HG03342 (cell line): ENCODE measurements around the gene COL4A1.

ENCODE experiments used
- ATAC-seq: cut with Tn5 transposase; IDR thresholded peaks from one replicate; pipeline ENCODE4 v1.9.1; 2021; ENCODE audit warnings: mild to moderate bottlenecking, moderate library complexity; ENCODE audit not compliant: unreplicated experiment

COL4A1 gene

DNA sequence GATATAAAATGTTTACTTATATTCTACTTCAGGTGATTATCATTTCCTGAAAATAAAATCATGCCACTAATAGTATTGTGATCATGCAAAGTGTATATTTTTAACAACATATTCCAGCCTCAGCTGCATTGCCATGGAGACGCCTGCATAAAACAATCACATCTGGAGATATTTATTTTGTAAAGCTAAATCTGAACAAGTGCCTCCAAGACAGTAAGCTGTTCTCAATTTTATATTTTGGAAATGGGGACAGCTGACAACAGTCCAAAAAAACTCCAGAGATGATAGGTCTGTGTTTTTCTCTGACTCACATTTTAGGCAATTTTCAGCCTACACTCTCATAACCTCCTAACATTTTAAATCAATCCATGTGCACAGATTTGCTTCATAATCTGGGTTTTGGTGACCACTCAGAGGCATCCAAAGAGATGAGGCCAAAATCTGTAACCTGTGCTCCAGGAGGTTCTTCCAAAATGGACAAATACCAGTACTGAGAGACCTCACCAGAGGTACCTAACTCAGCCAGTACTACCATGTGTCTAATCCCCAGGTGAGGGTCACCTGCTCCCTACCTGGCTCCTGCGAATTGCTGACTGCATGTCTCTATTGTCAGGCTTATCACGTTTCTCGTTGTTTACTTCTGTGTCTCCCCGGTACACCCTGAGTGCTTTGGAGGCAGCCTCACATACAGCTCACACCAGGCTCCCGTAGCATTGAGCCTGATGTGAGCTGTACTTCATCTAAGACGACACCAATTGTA lies 62.7 kb downstream of the COL4A1 start:
- ATAC-seq = no peak

DNA sequence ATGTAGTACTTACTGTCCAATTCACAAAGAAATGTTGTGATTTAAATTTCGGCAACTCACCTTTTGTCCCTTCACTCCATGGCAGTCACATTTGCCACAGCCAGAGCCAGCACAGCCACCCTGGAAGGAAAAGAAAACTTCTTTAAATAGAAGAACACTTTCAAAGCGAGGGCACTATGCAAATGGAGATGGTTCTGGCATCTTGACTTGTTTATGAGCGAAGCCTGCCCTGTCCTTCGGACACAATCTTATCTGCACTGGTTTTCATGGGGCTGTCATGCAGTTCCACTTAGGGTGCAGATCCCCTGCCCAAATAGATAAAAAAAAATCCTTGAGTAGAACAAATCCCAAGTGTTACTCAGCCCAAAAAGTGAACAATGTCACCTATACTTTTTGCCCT lies 64.3 kb downstream of the COL4A1 start:
- ATAC-seq = no peak

DNA sequence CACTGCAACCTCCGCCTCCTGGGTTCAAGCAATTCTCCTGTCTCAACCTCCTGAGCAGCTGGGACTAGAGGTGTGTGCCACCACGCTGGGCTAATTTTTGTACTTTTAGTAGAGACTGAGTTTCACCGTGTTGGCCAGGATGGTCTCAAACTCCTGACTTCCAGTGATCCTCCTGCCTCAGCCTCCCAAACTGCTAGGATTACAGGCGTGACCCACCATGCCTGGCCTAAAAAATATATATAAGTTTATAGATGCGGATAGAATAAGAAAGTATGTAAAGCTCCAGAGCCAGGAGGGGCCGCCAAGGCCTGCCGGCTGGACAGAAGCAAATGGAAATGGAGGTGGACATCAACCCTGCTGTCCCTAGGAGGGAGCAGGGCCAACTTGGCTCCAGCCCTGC lies 66.0 kb downstream of the COL4A1 start:
- ATAC-seq = no peak

DNA sequence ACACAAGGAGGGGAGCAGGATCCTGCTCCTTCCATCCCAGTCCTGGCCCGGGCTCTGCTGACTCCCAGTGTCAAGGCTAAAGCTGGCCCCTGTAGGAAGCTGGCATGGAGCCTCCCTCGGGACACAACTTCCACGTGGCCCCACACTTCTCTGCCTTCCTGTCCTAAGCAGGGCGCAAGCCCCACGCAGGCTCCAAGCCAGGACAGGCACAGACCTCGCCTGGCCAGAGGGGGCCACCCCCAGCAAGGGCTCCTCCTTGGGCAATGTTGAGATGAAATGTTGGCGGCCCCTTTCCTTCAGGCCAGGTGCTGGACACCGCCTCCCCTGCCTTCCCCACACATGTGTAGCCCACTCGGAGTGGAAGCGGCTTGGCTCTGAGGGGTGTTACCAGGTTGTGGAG lies 66.6 kb downstream of the COL4A1 start:
- ATAC-seq = no peak

DNA sequence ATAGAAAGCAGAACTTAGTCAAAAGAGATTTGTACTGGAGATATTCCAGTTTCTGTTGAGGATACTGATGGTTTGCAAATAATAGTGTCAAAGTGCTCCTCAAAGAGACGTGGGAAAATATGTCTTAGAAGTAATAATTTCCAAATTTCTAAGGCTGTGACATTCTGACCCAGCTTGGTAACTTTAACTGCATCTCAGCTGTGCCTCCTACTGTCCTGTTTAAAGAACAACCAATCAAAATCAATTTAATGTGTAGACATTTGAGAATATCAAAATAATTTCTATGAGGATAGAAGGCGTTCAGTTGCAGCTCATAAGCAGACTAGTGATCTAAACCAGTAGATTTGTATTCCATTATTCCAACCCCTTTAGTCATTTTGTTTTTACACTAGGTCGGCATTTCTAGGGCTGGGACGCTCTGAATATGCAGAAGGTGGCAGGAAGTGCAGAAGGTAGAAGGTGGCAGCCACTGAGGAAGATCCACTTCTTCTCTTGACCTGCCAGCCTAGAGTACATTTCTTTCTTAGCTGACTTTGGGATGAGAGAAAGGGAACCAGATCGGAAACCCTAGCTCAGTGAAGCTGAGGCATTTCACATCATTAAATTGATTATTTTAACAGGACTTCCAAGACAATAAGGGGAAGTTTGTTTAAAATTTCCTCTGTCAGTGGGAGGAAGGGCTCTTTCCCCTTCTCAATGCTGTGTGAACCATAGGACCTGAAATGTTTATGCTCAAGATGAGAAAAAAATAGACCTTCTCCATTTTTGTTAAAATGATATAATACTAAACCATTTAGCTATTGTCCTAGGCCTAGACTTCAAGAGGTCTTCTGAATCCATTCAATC lies 67.5 kb downstream of the COL4A1 start:
- no peak for ATAC-seq

DNA sequence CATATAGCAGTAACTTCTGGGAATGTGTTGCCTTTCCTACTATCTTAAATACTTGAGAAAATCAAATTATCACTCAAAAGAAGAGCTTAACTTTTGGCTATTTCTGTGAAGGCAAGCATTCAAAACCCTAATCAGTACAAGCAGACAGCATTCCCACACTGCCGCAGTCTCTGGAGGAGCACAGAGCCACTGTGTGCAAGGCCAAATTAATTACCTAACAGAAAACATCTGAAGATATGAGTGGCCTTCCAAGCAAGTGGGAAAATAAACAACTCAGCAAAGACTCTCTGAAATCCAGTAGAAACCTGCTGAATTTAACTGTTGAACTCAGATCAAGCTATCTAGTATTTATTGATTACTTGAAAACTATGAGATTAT lies 68.2 kb downstream of the COL4A1 start:
- no peak for ATAC-seq

DNA sequence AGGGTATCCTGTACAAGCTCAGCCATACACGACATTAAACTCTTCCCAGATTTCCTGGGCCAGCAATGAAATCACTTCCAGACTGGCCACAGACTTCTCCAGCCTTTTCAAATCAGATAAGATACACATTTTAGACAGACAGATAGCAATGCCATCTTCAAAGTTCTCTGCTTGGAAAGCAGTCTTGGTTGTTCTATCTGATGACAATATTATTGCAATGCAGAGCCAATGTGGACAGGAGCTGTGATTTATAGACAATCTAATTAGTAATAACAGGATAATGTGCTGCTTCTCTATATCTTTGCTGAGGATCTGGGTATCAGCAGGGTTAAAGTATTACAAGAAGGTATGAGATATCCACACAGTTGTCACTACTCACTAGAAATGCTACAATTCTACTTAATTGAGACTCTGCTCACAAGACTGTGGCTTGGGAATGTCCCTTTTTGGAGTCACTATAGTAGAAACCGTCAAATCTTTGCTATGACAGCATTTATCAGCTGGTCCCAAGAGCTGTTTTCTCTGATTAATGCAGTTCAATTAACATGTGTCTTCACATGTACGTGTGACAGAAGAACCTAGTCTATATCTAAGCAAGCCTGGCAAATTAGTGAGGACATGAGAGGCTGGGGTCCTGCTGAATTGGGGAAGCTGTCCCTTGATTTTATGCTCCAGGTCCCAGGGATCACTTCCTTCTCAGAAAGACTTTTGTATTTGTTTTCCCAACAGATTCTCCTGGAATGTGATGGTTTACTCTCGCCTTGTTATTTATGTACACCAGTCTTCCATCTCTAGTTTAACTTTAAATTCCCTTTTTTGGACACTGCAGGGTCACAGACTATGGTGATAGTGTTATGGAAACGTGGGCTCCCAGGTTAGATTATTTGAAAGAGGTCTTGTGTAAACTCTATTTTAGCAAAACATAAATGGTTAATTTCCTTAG lies 68.8 kb downstream of the COL4A1 start:
- ATAC-seq = no peak

DNA sequence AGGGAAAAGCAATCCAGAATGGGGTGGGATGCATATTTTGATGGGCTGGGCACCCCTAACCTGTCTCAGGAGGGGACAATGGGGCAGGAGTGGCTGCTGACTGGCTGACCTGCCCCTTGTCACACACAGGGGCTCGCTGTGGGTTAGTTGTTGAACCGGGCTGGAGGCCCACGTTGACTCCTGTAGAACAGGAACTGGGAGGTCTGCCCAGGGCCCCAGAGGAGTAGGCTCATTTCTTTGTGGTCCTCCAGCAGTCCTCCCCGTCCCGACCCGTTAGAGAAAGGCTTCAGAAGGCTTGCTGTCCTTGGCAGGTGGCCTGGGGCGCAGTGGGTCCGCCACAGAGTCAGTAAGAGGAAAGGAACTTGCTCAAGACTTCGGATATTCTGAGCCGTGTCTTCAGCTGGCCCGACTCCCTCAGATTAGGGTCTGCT lies 70.1 kb downstream of the COL4A1 start:
- ATAC-seq = no peak

DNA sequence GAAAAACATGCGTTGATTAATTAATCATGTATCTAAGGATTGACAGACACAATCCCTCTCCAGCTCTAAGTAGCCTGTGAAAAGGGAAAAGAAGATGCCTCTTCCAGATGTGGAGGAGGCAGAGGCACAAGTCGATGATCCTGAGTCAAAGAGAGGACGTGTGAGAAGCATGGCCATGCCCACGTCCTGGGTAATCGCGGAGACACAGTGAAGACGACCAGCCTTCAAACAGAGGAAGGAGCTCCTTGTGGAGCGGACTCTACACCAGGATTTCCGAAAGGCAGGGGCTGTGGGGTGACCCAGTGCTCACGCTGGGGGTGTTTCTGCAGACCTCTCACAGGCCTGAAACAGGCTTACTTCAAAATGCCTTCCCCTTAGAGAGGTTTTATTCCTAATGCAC lies 70.5 kb downstream of the COL4A1 start:
- ATAC-seq = no peak

DNA sequence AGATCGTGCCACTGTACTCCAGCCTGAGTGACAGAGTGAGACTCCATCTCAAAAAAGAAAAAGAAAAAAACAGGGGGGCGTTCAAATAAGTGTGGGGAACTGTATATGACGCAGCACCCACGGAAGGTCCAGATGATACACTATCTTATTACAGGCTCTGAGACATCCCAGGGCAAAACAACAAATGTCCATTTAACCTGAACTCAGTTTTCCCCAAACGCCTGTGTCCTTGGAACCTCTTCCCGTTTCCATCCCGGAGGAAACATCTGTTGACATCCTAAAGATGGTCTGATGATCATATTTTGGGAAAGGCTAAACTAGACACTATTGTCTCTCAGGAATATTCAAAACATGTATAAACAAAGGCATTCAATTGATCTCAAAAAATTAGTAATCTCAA lies 72.4 kb downstream of the COL4A1 start:
- no peak for ATAC-seq

DNA sequence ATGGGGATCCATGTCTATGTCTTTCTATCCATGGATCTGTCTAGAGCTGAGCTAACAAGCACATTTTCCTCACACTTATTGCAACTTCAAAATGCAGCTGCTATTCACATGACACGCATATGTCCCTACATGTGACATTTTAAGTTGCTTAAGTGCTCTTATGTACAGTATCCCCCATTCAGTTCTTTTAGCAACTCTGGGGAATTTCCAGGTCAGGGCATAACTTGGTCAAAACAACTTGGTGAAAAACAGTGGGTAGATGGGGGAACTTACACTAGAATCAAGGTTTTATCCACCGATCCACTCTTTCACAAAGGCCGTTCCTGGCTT lies 73.0 kb downstream of the COL4A1 start:
- ATAC-seq = no peak

DNA sequence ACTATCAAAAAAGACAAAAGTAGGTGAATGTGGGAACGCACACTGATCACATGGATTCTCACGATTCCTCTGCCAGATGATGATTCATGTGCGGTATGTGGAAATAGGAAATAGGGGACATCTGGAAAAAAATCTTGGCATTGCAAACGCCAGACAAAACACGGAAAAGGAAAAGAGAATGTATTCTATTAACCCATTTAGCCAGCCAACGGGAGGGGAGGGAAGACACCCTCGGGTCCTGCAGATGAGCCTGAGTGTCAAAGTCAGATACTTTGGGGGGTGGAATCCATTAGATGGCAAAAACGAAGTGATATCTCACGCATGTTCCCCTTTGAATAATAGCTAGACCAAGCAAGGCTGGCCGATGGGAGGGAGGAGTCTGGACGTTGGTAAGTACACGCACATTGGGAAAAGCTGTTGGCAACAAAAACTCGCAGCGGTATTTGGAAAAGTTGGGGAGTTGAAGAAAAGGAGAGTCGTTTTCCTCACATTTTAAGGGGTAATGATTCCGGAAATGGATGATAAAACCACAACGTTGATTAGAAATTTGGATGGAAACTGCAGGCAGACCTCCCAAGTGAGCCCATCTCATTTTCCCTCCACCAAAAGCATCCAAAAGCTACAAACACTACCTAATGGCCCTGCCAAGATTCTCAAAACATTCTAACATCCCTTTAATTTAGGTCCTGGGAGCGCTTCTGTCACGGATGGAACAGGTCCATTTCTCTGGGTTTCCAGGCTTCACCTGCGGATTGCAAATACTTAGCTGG lies 73.6 kb downstream of the COL4A1 start:
- ATAC-seq = no peak

DNA sequence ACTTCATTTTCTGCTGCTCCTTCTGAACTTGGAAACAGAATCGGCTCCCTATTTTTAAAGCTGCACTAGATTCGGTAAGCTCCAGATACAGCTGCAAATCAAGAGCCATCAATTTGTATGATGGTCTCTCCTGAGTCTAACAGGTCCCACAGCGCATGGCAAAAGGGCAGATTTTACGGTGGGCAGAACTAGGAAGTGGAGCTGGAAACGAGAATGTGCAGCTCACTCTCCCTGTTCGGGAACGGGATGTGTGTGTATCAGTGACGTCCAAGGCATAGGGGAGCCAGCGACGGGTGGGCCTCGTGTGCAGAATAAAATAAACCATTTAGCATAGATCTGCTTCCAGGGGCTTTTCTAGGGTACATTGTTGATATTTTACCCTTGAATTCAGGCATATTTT lies 74.2 kb downstream of the COL4A1 start:
- ATAC-seq = no peak

DNA sequence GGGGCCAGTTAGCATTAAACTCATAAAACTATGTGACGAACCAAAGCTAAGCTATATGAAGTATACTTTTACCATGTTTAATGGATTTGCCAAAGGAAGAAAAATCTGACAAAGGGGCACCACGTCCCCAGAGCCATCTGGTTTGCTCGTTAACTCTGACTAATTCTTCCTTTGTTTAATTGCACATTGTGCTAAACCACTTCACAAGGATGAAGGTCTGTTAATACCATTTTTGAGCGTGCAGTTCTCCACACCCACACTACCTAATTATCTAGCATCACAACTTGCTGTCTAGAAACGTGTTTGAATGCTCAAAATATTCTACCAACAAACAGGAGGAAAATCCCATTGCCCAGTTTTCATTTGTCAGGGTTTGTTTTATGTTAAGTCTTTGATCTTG lies 74.8 kb downstream of the COL4A1 start:
- ATAC-seq = no peak

DNA sequence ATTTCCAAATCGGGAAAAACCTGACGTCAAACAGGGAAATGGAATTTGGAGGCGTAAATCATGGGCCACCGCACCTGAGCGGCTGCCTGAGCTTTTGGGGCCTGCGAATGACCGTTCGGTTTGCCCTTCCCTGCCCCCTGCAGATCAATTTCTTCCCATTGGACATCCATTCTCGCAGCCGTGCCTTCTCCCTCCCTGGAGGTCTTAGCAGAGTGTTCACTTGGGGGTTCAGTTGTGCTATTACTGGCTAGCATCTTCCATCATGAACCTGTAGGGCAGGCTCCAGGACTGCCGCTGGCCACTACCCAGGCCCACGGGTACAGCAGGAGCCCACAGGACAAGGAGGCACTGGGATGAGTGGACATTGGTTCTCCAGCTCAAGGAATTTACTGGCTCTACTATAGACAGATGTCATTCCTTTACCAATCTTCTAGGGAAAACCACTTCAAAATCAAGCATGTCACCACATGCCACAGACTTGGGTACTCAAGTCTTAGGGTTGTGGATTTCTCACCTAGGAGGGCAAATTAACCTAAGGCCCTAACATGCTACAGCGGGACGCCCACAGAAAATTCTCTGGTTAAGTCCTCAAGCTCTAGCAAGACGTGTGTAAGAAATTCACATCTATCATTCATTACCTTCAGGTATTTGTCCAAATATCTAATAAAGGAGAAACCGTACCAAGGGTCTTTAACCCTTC lies 75.5 kb downstream of the COL4A1 start:
- no peak for ATAC-seq

DNA sequence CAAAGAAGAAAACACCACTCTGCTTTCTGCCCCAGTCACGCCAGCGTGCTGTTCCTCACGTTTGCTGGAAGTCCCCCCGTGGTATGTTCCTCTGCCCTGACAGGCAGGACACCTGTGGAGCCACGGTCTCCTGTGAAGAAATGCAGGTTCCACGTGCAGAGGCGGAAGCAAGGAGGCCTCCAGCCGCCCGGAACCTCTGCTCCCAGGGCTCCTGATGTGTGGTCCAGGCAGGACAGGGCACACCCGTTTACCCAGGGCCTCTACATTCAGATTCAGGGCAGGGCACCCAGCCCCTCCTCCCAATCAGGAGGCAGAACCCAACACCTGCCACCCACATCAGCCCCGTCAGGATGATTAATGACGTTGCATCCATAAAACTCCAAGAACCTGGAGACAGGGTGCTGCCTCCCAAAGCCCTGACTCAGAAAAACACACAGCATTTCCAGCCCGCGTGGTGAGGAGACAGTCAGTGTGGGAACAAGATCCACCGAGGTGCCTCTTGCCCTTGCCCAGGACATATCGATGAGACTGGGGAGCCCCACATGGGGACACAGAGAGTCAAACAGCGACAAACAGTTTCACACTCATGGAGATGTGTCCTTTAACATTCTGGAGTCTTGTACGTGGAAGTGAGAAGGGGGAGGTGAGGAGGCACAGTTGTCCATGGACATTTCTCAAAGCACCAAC lies 76.2 kb downstream of the COL4A1 start:
- ATAC-seq = no peak

DNA sequence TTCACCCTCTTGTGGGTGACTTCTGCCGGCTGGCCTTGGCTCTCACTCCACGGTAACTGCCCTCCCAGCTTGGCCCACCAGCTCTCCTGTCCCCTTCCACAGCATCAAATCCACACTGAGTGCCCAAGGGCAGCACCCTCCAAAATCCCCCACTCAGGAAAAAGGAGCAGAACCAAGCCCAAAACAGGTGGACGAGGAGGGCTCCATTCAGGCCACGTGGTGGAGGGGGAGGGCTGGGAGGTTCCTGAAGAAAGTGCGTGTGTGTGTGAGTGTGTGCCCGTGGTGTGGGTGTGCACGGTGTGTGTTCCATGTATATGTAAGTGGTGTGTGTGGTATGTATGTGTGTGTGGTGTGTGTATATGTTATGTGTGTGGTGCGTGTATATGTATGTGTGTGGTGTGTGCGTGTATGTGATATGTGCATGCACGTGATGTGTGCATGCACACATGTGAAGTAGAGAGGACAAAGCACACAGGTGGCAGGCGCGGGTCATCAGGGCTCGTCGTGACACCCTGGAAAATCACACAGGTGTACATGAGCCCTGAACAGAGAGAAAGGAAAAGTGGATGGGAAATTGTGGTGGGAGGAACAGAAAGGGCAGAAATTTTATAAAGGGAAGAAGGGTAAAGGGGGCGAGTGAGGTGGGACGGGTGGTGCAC lies 76.9 kb downstream of the COL4A1 start:
- no peak for ATAC-seq

DNA sequence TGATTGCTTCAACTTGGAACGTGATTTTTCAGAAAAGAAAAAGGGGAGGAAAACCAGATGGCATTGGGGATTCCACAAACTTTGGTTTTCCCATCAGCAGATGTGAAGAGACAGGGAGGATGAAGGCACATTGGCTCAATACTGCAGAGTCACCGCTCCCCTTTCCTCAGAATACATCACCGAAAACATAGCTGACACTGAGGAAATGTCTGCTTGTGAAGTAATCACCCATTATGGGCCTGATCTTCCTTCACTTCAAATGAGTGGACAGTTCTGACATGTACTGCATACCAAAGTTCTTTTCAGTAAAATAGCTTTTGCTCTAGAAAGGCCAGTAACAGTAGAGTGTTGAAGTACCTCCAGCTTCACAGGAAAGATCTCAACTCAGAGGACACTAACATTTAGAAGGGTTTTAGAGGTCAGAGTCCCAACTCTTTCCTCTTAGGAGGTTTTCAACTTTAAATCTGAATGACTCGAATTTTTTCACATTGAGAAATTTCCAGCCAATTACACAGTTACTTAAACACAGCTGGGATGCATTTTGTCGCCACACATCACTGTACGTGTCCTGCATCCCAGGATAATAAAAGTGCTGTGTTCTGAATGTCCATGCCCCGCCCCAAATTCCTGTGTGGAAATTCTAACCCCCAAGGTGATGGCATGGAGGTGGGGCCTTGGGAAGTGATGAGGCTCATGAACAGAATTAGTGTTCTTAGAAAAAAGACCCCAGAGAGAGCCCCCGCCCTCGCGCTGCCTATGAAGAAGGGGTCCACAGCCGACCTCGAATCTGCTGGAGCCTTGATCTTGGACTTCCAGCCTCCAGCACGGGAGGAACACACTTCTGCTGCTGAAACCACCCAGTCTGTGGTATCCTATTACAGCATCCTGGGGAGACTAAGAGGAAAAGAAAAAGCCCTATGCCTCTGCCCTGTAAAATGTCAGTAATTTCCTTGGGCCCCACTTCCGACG lies 77.7 kb downstream of the COL4A1 start:
- no peak for ATAC-seq
